ENCODE measurements around the gene IER5L.
"Not testable (repeated sequence)": the region's sequence is repeated elsewhere in the genome, so short reads cannot be mapped to it uniquely, and the experiment has no call there.

Gene IER5L

DNA sequence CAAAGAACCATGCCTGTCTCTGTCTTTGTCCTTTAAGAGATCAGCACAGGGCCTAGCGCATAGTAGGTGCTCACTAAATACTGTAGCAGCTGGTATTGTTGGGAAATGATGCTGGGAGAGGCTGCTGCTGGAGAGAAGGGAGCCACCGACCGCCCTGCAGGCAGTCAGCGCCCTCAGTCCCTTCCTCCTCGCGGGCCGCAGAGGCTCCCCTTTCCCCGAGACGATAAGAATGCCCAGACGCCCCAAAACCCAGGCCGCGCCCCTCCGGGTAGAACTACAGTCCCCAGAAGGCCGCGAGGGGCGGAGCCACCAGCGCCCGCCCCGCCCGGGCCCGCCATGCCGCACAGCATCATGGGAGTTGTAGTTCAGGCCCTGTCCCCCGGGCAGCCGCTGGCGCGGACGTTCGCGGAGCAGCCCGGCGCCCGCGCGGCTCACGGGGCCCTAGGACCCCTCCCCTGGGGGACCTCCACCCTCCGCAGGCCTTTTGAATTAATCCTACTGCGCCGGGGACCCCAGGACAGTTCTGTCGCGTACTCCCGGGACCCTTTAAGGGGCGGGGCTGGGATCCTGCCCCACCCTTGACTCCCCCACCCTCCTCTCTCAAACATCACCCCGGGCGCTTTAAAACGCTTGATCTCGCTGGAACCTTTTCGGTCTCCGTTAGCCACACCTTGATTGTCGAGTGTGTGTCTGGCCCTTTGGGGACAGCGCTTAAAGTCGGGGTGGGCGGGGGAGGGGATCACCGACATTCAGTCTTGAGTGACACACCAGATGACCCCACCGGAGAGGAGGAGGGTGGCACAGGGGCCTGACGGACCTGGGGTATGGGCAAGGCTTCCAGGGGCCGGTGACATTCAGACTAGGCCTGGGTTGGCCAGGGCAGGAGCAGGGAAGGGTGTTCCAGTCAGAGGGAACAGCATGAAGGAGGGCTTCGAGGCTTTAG lies 24.8 kb upstream of the IER5L start:
- DNase-seq = peak; percentile 38 to 55

DNA sequence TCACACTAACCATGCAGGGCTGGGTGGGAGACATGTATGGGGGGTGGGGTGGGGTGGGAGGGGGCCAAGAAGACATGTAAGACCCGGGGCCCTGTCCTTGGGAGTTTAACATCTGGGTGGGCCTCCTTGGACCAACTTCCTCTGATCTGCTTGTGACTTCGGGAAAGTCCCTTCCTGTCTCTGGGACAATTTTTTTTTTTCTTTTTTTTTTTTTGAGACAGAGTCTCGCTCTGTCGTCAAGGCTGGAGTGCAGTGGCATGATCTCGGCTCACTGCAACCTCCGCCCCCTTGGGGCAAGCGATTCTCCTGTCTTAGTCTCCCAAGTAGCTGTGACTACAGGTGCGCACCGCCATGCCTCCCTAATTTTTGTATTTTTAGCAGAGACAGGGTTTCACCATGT lies 23.8 kb upstream of the IER5L start:
- no peak for DNase-seq

DNA sequence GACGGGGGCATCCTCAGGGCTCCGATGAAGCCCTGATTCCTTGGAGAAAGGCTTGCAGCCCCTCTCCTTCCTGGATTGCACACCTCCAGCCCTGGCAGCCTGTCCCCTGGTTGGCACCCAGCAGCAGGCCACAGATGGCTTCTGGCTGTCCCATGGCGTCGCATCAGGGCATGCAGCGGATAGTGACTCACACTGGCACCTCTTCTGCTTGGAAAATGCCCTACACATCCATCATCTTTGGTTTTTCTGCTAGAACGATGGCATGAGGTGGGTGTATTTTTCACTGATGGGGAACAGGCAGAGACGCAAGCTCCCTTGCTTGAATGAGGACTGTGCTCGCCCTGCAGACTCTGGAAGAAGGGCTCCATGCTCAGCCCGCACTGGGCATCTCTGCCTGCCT lies 23.2 kb upstream of the IER5L start:
- DNase-seq = no peak

DNA sequence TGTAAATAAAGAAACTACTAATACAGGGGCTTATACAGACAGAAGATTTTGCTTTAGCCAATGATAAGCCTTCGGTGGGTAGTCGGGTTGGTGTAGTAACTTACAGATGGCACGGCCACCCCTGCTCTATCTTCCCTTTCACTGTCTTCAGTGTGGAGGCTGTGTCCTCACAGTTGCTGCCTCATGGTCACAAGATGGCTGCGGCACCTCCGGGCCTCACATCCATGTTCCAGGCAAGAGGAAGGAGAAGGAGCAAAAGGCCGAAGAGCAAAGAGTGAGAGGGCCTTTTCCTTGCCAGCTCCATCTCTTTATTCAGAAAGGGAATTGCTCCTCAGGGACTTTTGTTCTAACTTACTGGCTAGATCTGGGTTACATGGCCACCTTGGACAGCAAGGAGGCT lies 22.2 kb upstream of the IER5L start:
- DNase-seq = no peak

- no peak for DNase-seq
Observed at GRCh38 chr9:129199044-129199435, 21.0 kb upstream of the IER5L start.

DNA sequence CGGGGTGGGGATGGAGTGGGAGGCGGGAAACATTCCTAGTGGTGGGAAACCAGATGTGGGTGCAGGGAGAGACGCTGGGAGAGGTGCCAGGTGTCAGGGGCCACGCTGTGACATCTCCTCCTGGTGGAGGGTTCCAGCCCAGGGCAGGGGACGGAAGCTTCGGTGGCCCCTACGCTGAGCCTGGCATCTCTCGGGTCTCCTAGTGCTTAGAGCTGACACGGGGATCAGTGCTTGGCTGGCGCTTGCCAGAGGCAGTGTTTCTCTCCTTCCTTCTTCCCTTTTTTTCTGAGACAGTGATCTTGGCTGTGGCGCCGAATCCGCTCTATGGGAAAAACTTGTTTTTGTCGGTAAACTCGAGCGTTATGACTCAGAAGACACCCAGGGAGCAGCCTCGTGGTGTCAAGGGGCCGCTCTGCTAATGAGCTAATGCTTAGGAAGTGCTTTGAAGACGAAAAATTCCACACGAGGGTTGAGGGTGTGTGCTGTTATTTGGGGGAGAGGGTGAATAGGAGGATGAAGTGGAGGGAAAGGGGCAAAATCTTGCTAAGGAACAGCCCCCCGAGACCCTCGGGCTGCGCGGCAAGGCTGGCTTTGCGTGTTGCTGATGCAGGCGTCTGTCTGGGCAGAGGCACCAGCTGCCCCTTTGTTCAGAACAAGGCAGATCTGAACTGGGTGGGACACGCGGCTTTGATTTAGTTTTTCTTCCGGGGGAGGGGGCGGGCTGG lies 20.4 kb upstream of the IER5L start:
- DNase-seq = no peak

DNA sequence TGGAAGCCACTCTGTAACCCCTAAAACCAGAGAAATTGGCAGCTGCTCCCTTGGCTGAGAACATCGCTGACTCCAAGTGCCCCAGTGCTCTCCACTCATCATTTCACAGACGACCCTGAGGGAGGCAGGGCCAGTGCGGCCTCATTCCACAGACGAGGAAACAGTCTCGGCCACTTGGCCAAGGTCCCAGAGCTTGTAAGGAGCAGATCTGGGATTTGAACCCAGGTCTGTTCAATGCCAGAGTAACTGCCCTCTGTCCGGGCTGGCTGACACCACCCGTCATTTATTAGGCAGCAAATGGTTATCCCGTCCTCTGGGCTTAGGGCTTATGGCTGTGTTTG lies 19.9 kb upstream of the IER5L start:
- no peak for DNase-seq

GRCh38 chr9:129197045-129197444 lies 19.0 kb upstream of the IER5L start:
- DNase-seq = not testable (repeated sequence)

- no peak for DNase-seq
Observed at GRCh38 chr9:129195606-129196005, 17.5 kb upstream of the IER5L start.

GRCh38 chr9:129194221-129194620 lies 16.2 kb upstream of the IER5L start:
- no peak for DNase-seq

GRCh38 chr9:129193655-129194054 lies 15.6 kb upstream of the IER5L start:
- no peak for DNase-seq

GRCh38 chr9:129191234-129191633 lies 13.2 kb upstream of the IER5L start:
- DNase-seq = no peak

GRCh38 chr9:129189971-129190370 lies 11.9 kb upstream of the IER5L start:
- not testable (repeated sequence) for DNase-seq

GRCh38 chr9:129187042-129187441 lies 9.0 kb upstream of the IER5L start:
- DNase-seq = no peak

DNA sequence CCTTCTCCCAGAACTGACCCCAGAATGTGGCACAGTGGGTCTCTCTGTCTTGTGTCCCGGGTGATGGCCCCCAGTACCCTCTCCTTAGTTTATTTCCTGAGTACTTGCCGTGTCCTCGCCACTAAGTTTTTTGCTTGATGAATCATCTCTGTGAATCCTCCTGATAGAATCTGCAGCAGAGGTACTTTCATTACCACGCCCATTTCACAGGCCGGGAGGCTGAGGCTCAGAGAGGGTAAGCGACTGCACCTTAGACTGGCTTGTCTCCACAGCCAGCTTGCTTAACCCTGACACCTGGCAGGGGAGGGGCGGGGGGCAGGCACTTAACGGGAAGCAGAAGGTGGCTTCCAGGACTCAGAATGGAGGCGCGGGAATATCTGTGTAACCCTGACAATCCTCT lies 7.9 kb upstream of the IER5L start:
- no peak for DNase-seq

DNA sequence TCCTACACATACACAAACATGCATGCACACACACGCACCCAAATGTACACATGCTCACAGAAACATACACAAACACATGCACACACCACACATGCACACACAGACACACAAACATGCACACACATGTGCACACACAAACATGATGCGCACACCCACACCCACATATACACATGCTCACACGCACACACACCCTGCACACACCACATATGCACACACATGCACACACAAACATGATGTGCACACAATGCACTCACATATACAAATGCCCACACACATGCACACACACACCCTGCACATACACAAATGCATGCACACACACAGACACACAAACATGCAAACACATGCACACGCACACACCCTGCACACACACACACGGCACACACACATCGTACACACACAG lies 7.3 kb upstream of the IER5L start:
- DNase-seq = no peak

DNA sequence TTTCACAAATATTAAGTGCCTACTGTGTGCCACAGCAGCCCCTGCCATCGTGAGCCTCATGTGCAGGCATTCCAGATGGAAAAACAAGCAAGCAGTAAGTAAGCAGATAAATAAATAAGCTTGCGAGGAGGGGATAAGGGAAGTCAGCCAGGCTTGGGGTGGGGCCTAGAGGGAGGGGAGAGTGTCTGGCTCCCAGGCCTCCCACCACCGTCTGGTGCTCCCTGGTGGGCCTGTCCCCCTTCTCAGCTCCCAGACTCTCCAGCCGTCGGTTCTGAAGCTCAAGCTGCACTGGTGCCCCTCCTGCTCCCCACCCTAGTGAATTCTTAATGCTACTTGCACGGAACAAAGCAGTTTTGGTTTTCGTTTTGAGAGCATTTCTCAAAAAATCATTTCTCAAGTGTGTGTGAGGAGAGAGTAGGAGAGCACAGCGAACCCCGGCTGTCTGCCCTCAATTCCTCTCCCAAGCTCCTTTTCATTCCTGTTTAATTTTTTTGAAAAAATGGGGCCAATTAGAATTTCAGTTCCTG lies 6.6 kb upstream of the IER5L start:
- no peak for DNase-seq

- no peak for DNase-seq
Observed at GRCh38 chr9:129184219-129184524, 6.1 kb upstream of the IER5L start.

DNA sequence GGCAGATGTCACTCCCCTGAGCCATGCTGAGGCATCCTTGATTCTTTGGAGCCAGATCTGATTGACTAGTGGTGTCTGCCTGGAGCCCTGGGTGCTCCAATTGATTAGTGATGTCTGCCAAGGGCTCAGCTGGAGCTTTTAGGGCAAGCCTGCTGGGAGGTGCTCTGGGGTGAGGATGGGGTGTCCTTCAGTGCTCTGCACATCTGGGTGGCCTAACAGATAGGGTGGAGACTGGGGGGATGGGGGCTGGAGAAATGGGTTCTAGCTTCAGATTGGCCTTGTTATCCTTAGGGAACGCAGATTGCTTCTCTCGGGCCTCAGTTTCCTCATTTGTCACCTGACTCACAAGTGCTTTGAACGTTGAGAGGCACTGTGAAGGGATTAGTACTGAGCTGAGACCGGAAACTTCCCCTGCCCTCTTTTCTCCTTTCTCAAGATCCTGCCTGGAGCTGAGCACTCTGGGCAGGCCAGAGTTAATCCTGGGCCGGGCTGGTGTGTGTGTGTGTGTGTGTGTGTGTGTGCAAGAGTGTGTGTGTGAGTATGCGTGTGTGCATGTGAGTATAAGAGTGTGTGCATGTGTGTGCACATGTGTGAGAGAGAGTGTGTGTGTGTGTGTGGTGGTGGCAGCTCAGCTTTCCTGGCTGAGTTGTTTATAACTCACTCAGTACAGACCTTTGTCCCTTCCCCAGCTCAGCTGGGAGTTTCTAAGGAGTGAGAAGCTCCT lies 5.6 kb upstream of the IER5L start:
- no peak for DNase-seq

DNA sequence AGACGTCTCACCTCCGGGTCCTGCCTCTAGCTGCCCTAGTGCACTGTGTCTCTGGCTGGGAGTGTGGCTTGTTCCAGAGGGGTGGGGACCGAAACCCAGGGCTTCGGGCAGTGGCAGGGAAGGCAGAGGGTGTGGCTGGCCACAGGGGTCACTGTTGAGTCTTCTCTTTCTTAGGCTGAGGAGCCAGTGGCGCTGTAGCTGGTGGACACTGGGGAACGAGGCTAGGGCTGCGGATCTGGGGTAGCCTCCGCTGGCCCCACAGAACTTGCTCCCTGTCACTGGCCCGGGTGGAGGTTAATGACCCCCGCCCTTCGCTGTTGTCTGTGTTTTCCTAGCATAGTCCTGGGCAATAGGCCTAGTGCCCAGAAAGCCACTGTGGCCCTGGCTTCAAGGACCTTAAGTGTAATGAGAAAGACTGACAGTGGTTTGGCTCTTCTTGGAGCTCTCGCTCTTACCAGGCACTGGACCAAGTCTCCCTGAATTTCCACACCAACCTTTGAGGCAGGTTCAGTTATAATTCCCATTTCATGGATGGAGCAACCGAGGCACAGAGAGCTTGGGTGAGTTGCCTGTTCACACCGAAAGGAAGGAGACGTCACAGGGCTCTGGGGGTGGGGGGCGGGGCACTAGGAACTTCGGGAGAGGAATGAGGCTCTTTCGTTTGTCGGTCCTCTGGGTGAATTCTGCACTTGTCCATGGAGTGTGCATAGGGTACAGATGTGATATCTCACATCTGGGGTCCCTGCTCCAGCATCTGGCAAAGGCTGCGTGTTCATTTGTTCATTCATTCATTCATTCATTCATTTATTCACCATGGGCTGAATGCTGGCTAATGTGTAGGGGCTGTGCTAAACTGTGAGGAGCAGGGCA lies 4.8 kb upstream of the IER5L start:
- DNase-seq = no peak

DNA sequence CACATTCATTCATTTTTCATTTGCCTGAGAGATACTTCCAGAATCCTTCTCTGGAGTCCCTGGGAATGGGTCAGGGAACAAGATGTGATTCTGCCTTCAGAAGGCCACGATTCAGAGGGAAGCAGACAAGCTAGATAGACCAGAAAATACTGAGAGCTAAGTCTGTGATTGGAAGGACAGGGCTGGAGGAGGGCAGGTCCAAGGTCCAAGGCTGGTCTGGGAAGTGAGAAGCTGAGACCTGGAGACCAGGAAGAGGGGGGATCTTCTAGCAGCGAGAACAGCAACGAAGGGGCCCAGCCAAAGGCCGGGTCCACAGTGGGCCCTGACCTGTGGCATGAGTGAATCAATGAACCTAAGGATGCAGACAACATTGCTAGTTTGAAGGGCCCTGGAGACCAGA lies 4.1 kb upstream of the IER5L start:
- no peak for DNase-seq

GRCh38 chr9:129181246-129181645 lies 3.2 kb upstream of the IER5L start:
- DNase-seq = no peak

All from NCI-H1930 (cell line).